HepG2 (cell line): ENCODE data around the gene RFX6. TPM values are rescaled to one million over a fixed set of nuclear protein-coding genes. Genes with fewer than 3 reads are reported as not detected.

Experiments
- ATAC-seq: fragments of 200-7000 bp; cut with Tn5 transposase; 3 replicates; pipeline ENCODE4 v1.9.1; 2020; ENCODE audit warnings: mild to moderate bottlenecking, moderate library complexity
- BruUV-seq: library from RNA; stranded (reverse); fragments of 400-500 nt; replicated peaks from 2 replicates; lab custom pipeline; 2021; lab: Mats Ljungman, UMichigan
- CTCF ChIA-PET: fragments of 300-600 bp; formaldehyde crosslinking; extraction: SDS; loops from one replicate; lab custom pipeline; 2021; ENCODE audit warnings: low total read pairs, inconsistent platforms, low intra/inter-chr PET ratio; lab: Yijun Ruan, JAX
- POLR2A ChIA-PET: fragments of 350-600 bp; sonication (Branson Sonifier 250); formaldehyde crosslinking; loops from one replicate; lab custom pipeline; 2020; ENCODE audit warnings: antibody characterized with exemption, inconsistent platforms; lab: Yijun Ruan, JAX
- DNase-seq: peaks from one replicate; pipeline ENCODE4 v3.0.0-alpha.2; 2015; ENCODE audit warnings: low spot score
- FAIRE-seq: peaks from 3 replicates; lab custom pipeline; 2011; peaks lifted over from hg19 to GRCh38; lab: Jason Lieb, UNC
- H2AFZ ChIP-seq: one replicate; pipeline ENCODE4 v1.6.1; 2011; ENCODE audit warnings: low read length, inconsistent platforms
- H3K27ac ChIP-seq: fragments of 300-600 bp; 3 replicates; pipeline ENCODE4 v1.8.0; 2011; ENCODE audit warnings: mixed run types, mild to moderate bottlenecking, mixed read lengths, low read length, inconsistent platforms; ENCODE audit not compliant: insufficient read depth; ENCODE audit errors: extremely low read length
- H3K27me3 ChIP-seq, 2 experiments: fragments of 200-600 bp in 1 of 2; 2 replicates in 1 of 2; 3 replicates in 1 of 2; pipeline versions ENCODE4 v1.6.0 to v1.8.0; 2011; ENCODE audit warnings: low read length in 2 of 2, mild to moderate bottlenecking in 2 of 2, moderate library complexity in 2 of 2, inconsistent platforms in 1 of 2; ENCODE audit not compliant: insufficient read depth in 2 of 2, control insufficient read depth in 1 of 2
- H3K36me3 ChIP-seq, 2 experiments: fragments of 200-600 bp in 1 of 2; replicated peaks in 1 of 2; 2 replicates in 1 of 2; 3 replicates in 1 of 2; pipeline versions ENCODE4 v1.5.1 to v1.8.0; 2011; ENCODE audit warnings: low read length in 2 of 2, inconsistent platforms in 1 of 2; ENCODE audit not compliant: insufficient read depth in 2 of 2, control insufficient read depth in 1 of 2
- H3K4me1 ChIP-seq: 2 replicates; pipeline ENCODE4 v1.5.1; 2012; ENCODE audit warnings: low read length, inconsistent platforms; ENCODE audit not compliant: insufficient read depth
- H3K4me2 ChIP-seq: 2 replicates; pipeline ENCODE4 v1.6.0; 2011; ENCODE audit warnings: low read depth, low read length, inconsistent platforms
- H3K4me3 ChIP-seq, 3 experiments: fragments of 200-600 bp in 1 of 3; sonication (generic), shearing (Covaris generic) in 1 of 3; replicated peaks in 1 of 3; 2 replicates each; pipeline ENCODE4 v1.5.1; 2011 to 2016; ENCODE audit warnings: low read length in 3 of 3, inconsistent platforms in 2 of 3, low read depth in 2 of 3, mild to moderate bottlenecking in 2 of 3, control low read depth in 1 of 3, mixed read lengths in 1 of 3; ENCODE audit not compliant: insufficient read depth in 1 of 3
- H3K79me2 ChIP-seq: one replicate; pipeline ENCODE4 v1.6.1; 2011; ENCODE audit warnings: low read length, inconsistent platforms; ENCODE audit not compliant: insufficient read depth
- H3K9ac ChIP-seq: 2 replicates; pipeline ENCODE4 v1.6.0; 2011; ENCODE audit warnings: mild to moderate bottlenecking, low read depth, low read length, inconsistent platforms; ENCODE audit not compliant: insufficient read depth
- H3K9me3 ChIP-seq: 2 replicates; pipeline ENCODE4 v1.5.1; 2012; ENCODE audit warnings: mild to moderate bottlenecking, low read length
- H4K20me1 ChIP-seq: 2 replicates; pipeline ENCODE4 v1.6.0; 2011; ENCODE audit warnings: inconsistent platforms, mild to moderate bottlenecking, low read length, moderate library complexity; ENCODE audit not compliant: insufficient read depth
- CBX5 ChIP-seq: sonication (generic); formaldehyde crosslinking; IDR thresholded peaks from 2 replicates; pipeline ENCODE4 v1.4.0; 2020; ENCODE audit warnings: missing genetic modification reagents, borderline replicate concordance
- EZH2 ChIP-seq: conservative IDR thresholded peaks from 2 replicates; pipeline ENCODE4 v1.6.1; 2012; ENCODE audit warnings: mild to moderate bottlenecking, low read depth, low read length, moderate library complexity
- FOXJ3 ChIP-seq: sonication (generic); formaldehyde crosslinking; IDR thresholded peaks from 2 replicates; pipeline ENCODE4 v1.4.0; 2020; ENCODE audit warnings: missing genetic modification reagents, mild to moderate bottlenecking, borderline replicate concordance
- GATAD2A ChIP-seq: IDR thresholded peaks from 2 replicates; pipeline ENCODE4 v1.6.1; 2016
- HOXA9 ChIP-seq: sonication (generic); formaldehyde crosslinking; IDR thresholded peaks from 2 replicates; pipeline ENCODE4 v1.8.1; 2022; ENCODE audit warnings: missing genetic modification reagents, mild to moderate bottlenecking, moderate library complexity, borderline replicate concordance
- JDP2 ChIP-seq: sonication (generic); formaldehyde crosslinking; IDR thresholded peaks from 2 replicates; pipeline ENCODE4 v1.8.1; 2022; ENCODE audit warnings: missing genetic modification reagents, borderline replicate concordance
- MIER2 ChIP-seq: IDR thresholded peaks from 2 replicates; pipeline ENCODE4 v1.6.1; 2016; ENCODE audit warnings: missing biosample characterization, missing genetic modification reagents
- MTA3 ChIP-seq: sonication (generic); formaldehyde crosslinking; IDR thresholded peaks from 2 replicates; pipeline ENCODE4 v1.4.0; 2020; ENCODE audit warnings: missing genetic modification reagents
- MZF1 ChIP-seq: sonication (generic); formaldehyde crosslinking; IDR thresholded peaks from 2 replicates; pipeline ENCODE4 v1.8.1; 2023; ENCODE audit warnings: mild to moderate bottlenecking, missing genetic modification reagents, borderline replicate concordance
- NFIB ChIP-seq: sonication (generic); formaldehyde crosslinking; IDR thresholded peaks from 2 replicates; pipeline ENCODE4 v1.9.0; 2021; ENCODE audit warnings: missing genetic modification reagents, mild to moderate bottlenecking, borderline replicate concordance
- POLR2AphosphoS5 ChIP-seq: IDR thresholded peaks from 2 replicates; pipeline ENCODE4 v1.6.1; 2012; ENCODE audit warnings: low read depth, low read length
- PREB ChIP-seq: sonication (generic); formaldehyde crosslinking; IDR thresholded peaks from 2 replicates; pipeline ENCODE4 v1.4.0; 2020; ENCODE audit warnings: missing genetic modification reagents
- SPEN ChIP-seq: sonication (generic); formaldehyde crosslinking; IDR thresholded peaks from 2 replicates; pipeline ENCODE4 v1.5.1; 2020; ENCODE audit warnings: low read depth, mild to moderate bottlenecking, missing genetic modification reagents
- ZNF142 ChIP-seq: sonication (generic); formaldehyde crosslinking; IDR thresholded peaks from 2 replicates; pipeline ENCODE4 v1.4.0; 2020; ENCODE audit warnings: missing genetic modification reagents
- ZNF160 ChIP-seq: sonication (generic); formaldehyde crosslinking; IDR thresholded peaks from 2 replicates; pipeline ENCODE4 v1.8.0; 2022; ENCODE audit warnings: mild to moderate bottlenecking, inconsistent platforms, missing genetic modification reagents
- ZNF180 ChIP-seq: sonication (generic); formaldehyde crosslinking; IDR thresholded peaks from 2 replicates; pipeline ENCODE4 v1.4.0; 2020; ENCODE audit warnings: low read depth, missing genetic modification reagents, borderline replicate concordance
- ZNF33A ChIP-seq: sonication (generic); formaldehyde crosslinking; IDR thresholded peaks from 2 replicates; pipeline ENCODE4 v1.5.1; 2020; ENCODE audit warnings: missing genetic modification reagents, mild to moderate bottlenecking, moderate library complexity, borderline replicate concordance
- ZNF576 ChIP-seq: sonication (generic); formaldehyde crosslinking; IDR thresholded peaks from 2 replicates; pipeline ENCODE4 v1.4.0; 2020; ENCODE audit warnings: mild to moderate bottlenecking, missing genetic modification reagents
- ZNF678 ChIP-seq: sonication (generic); formaldehyde crosslinking; IDR thresholded peaks from 2 replicates; pipeline ENCODE4 v1.4.0; 2020; ENCODE audit warnings: mild to moderate bottlenecking, missing genetic modification reagents
- ZNF790 ChIP-seq: sonication (generic); formaldehyde crosslinking; IDR thresholded peaks from 2 replicates; pipeline ENCODE4 v1.8.0; 2022; ENCODE audit warnings: missing genetic modification reagents, mild to moderate bottlenecking, borderline replicate concordance
- WGBS: methylation state at CpG from one replicate; pipeline ENCODE4 v1.1.6; 2017; ENCODE audit warnings: low lambda C conversion rate; 5-methylcytosine and 5-hydroxymethylcytosine counted together
- in situ Hi-C: cut with HindIII; loops from 2 replicates; pipeline ENCODE4 v1.10.0; 2017; ENCODE audit warnings: low pct_unique_long_range_greater_than_20kb; ENCODE audit not compliant: extremely low pct_ligation_motif_present
- intact Hi-C: fragments of 100-400 bp; cut with micrococcal nuclease; formaldehyde crosslinking; loops from one replicate; pipeline ENCODE4 v1.10.0; 2022; ENCODE audit not compliant: unreplicated experiment
- polyA plus RNA-seq, 8 experiments: library from polyadenylated mRNA; depleted of rRNA in 3 of 8; stranded (reverse) in 7 of 8; unstranded in 1 of 8; fragments of >200 nt; fragmentation: Illumina TruSeq in 4 of 8; extraction: Trizol in 4 of 8; gene quantifications; 2 replicates each; pipeline versions ENCODE4 v1.2.1 to v1.2.3, GENCODE V29; 2011 to 2016; ENCODE audit warnings: low read depth in 4 of 8, missing spikeins in 1 of 8, mixed read lengths in 1 of 8; ENCODE audit not compliant: insufficient read depth in 1 of 8
- total RNA-seq, 5 experiments: library from RNA; depleted of rRNA; stranded (reverse); fragments of >200 nt; fragmentation: Illumina TruSeq; extraction: Trizol; gene quantifications; 2 replicates each; pipeline ENCODE4 v1.2.3, GENCODE V29; 2016; ENCODE audit warnings: low read depth in 1 of 5

The RFX6 gene
- total and polyA plus RNA-seq, 2 of the 13 experiments (the other 11 are each of a cell fraction or from before 2014, with no cell fraction given) = 0.04 TPM; not detected in 1

GRCh38 chr6:116884530-116884929 lies 7.5 kb downstream of the RFX6 start:
- Histone ChIP-seq H3K36me3 (no peaks in the 10 kb centered on the region), H3K4me3 (no peak overlapping the region), H4K20me1 (no peaks in the 10 kb centered on the region), H3K27me3 (no peaks in the 10 kb centered on the region), H3K79me2 (no peaks in the 10 kb centered on the region), H3K9ac (no peak overlapping the region), H3K27ac (no peak overlapping the region), H2AFZ (no peak overlapping the region), H3K4me2 (no peak overlapping the region), H3K9me3 (no peaks in the 10 kb centered on the region), H3K4me1 (peaks cover 6% of the 10 kb centered on the region)
- ATAC-seq (peak; percentile 70), FAIRE-seq (no peak), DNase-seq (peak; percentile 16)
- no TSS peak for BruUV-seq
- in situ Hi-C loops = no loop called here
- ChIA-PET CTCF (no interaction called here), POLR2A (no interaction called here)
- intact Hi-C loops = loop anchor here (10.0 kb wide), 1 partner anchor 430 kb away; no protein-coding TSS in a partner anchor
- TF ChIP-seq ZNF142 (CRISPR knock-in tag) (no peak), FOXJ3 (CRISPR knock-in tag) (no peak), MTA3 (CRISPR knock-in tag) (no peak), EZH2 (no peak), ZNF678 (CRISPR knock-in tag) (no peak), POLR2AphosphoS5 (no peak), MZF1 (CRISPR knock-in tag) (no peak), JDP2 (CRISPR knock-in tag) (no peak), ZNF180 (CRISPR knock-in tag) (no peak), ZNF790 (CRISPR knock-in tag) (no peak), PREB (CRISPR knock-in tag) (no peak), ZNF160 (CRISPR knock-in tag) (no peak), SPEN (no peak), ZNF33A (CRISPR knock-in tag) (no peak), GATAD2A (CRISPR knock-in tag) (no peak), CBX5 (no peak), MIER2 (CRISPR knock-in tag) (no peak), ZNF576 (no peak), NFIB (CRISPR knock-in tag) (no peak), HOXA9 (CRISPR knock-in tag) (no peak)
- 15% methylated on average over 3 of the region's 3 CpGs for WGBS
